Body of pancreas (tissue), 4 donors: ENCODE results near the gene TBC1D16. TPM values are rescaled to one million over a fixed set of nuclear protein-coding genes. Genes with fewer than 3 reads are reported as not detected.

Source experiments
- ATAC-seq: fragments of 150-250 bp; one replicate; pipeline ENCODE4 v1.9.1; 2016
- DNase-seq, 4 donors: peaks; one replicate each; pipeline ENCODE4 v3.0.0-alpha.2; 2019
- H3K27ac ChIP-seq, 4 donors: fragments of 200-600 bp; sonication (generic); 1 replicate in 3 of 4; 2 replicates in 1 of 4; pipeline versions ENCODE4 v1.5.1 to v1.6.1; 2016 to 2019; ENCODE audit warnings: mild to moderate bottlenecking in 1 of 4, mixed read lengths in 1 of 4, moderate library complexity in 1 of 4
- H3K27me3 ChIP-seq, 2 donors: fragments of 200-600 bp; sonication (generic); one replicate each; pipeline ENCODE4 v1.6.0; 2016; ENCODE audit warnings: mild to moderate bottlenecking in 1 of 2
- H3K36me3 ChIP-seq, 2 donors: fragments of 200-600 bp; sonication (generic); replicated peaks in 1 of 2; 2 replicates each; pipeline ENCODE4 v1.5.1; 2016; ENCODE audit warnings: low read depth in 2 of 2; ENCODE audit not compliant: insufficient read depth in 1 of 2
- H3K4me1 ChIP-seq: fragments of 200-600 bp; sonication (generic); one replicate; pipeline ENCODE4 v1.6.0; 2016
- H3K4me3 ChIP-seq, 2 donors: fragments of 200-600 bp; sonication (generic); 1 replicate in 1 of 2; 2 replicates in 1 of 2; pipeline ENCODE4 v1.5.1; 2016 to 2019
- H3K9me3 ChIP-seq, 3 donors: fragments of 200-600 bp; sonication (generic); 1 replicate in 2 of 3; 2 replicates in 1 of 3; pipeline ENCODE4 v1.5.1; 2016
- CTCF ChIP-seq, 7 experiments: fragments of 450-650 bp in 4 of 7; fragments of 200-600 bp in 3 of 7; sonication (generic) in 3 of 7; IDR thresholded peaks; one replicate each; pipeline ENCODE4 v1.5.1; 2016 to 2019; ENCODE audit warnings: antibody characterized with exemption in 7 of 7
- POLR2A ChIP-seq, 3 donors: fragments of 450-650 bp; IDR thresholded peaks; one replicate each; pipeline ENCODE4 v1.6.1; 2016; ENCODE audit warnings: antibody characterized with exemption in 3 of 3, mild to moderate bottlenecking in 2 of 3
- WGBS, 2 donors: methylation state at CpG; one replicate each; pipeline ENCODE4 v1.1.5; 2017; 5-methylcytosine and 5-hydroxymethylcytosine counted together
- intact Hi-C: fragments of 100-400 bp; cut with DNase I; formaldehyde crosslinking; loops from one replicate; pipeline ENCODE4 v1.15.1; 2023
- total RNA-seq, 2 donors: library from RNA; depleted of rRNA; stranded (reverse); fragments of >200 nt; gene quantifications; one replicate each; pipeline ENCODE4 v1.1.0, GENCODE V29; 2016

Gene TBC1D16
- total RNA-seq, 2 donors from 2014 or later: 21.0 to 37.2 TPM

GRCh38 chr17:80008848-80009247 is 26.8 kb downstream of the TBC1D16 start:
- Histone ChIP-seq H3K4me1 (peaks cover 29% of the 10 kb centered on the region), H3K36me3 (no peaks in the 10 kb centered on the region), H3K9me3 (no peaks in the 10 kb centered on the region), H3K4me3 (no peak overlapping the region), H3K27me3 (no peaks in the 10 kb centered on the region), H3K27ac (peak overlapping the region; percentile 25 to 72 (median 56))
- intact Hi-C loops: no loop called here
- DNase-seq (no peak), ATAC-seq (no peak)
- WGBS, 2 donors: 78% methylated on average over 9 to 17 of the region's 18 CpGs
- TF ChIP-seq CTCF (IDR thresholded peaks at IDR 0.05) (no peak), POLR2A (IDR thresholded peaks at IDR 0.05) (no peak)

- 11 to 21% methylated on average over 4 to 17 of the region's 17 CpGs for WGBS, 2 donors
- Histone ChIP-seq H3K36me3 (no peaks in the 10 kb centered on the region), H3K4me1 (peaks cover 29% of the 10 kb centered on the region), H3K27ac (peak overlapping the region; percentile 25 to 72 (median 56)), H3K9me3 (no peaks in the 10 kb centered on the region), H3K4me3 (no peak overlapping the region), H3K27me3 (no peaks in the 10 kb centered on the region)
- peak; percentile 88 to 99 (median 98) for TF ChIP-seq CTCF (IDR thresholded peaks at IDR 0.05)
- no peak for TF ChIP-seq POLR2A (IDR thresholded peaks at IDR 0.05)
- intact Hi-C loops: no loop called here
- DNase-seq (peak; percentile 93 to 94 (median 94)), ATAC-seq (peak; percentile 95)
These were observed 27.3 kb downstream of the TBC1D16 start for GRCh38 chr17:80008383-80008840.

- WGBS, 2 donors: 65 to 74% methylated on average over 10 of the region's 10 CpGs
- Histone ChIP-seq H3K4me1 (peaks cover 29% of the 10 kb centered on the region), H3K27ac (no peak overlapping the region), H3K4me3 (no peak overlapping the region), H3K27me3 (no peaks in the 10 kb centered on the region), H3K36me3 (no peaks in the 10 kb centered on the region), H3K9me3 (no peaks in the 10 kb centered on the region)
- no peak for ATAC-seq
- TF ChIP-seq POLR2A (IDR thresholded peaks at IDR 0.05): no peak
- TF ChIP-seq CTCF (IDR thresholded peaks at IDR 0.05): no peak
- intact Hi-C loops: no loop called here
- DNase-seq: no peak
These were observed 27.7 kb downstream of the TBC1D16 start for GRCh38 chr17:80007939-80008338.

- no peak for DNase-seq
- WGBS, 2 donors: 92 to 93% methylated on average over 24 to 30 of the region's 30 CpGs
These were observed 28.6 kb downstream of the TBC1D16 start for GRCh38 chr17:80006811-80007752.

More at GRCh38 chr17:80006811-80007752, 28.6 kb downstream of the TBC1D16 start:
- Histone ChIP-seq H3K9me3 (no peaks in the 10 kb centered on the region), H3K4me3 (no peak overlapping the region), H3K27me3 (no peaks in the 10 kb centered on the region), H3K27ac (no peak overlapping the region), H3K36me3 (no peaks in the 10 kb centered on the region), H3K4me1 (peaks cover 29% of the 10 kb centered on the region)
- no peak for TF ChIP-seq CTCF (IDR thresholded peaks at IDR 0.05)
- no peak for TF ChIP-seq POLR2A (IDR thresholded peaks at IDR 0.05)
- ATAC-seq: no peak
- intact Hi-C loops: no loop called here
